ENCODE results near the gene SDF2.
"Not testable (repeated sequence)": the region's sequence is repeated elsewhere in the genome, so short reads cannot be mapped to it uniquely, and the experiment has no call there.

Gene SDF2

DNA sequence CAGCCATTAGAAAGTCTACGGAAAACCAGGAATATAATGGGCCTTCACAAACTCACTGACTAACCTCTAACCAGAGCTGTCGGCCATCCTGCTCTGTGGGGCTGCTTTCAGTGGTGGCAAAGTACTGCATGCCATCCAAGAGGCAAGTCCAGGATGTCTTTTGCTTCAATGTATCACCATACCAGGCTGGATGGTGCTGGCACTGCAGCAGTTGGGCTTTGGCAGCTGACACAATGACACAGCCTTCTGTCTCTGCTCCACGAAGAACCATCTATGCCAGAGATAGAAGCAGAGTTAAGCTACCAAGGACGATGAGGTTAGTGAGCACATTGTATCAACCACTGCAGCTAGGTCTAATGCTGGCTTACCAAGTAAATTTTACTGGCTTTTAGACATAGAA, 38.0 kb downstream of the SDF2 start:
- DNase-seq = no peak

DNA sequence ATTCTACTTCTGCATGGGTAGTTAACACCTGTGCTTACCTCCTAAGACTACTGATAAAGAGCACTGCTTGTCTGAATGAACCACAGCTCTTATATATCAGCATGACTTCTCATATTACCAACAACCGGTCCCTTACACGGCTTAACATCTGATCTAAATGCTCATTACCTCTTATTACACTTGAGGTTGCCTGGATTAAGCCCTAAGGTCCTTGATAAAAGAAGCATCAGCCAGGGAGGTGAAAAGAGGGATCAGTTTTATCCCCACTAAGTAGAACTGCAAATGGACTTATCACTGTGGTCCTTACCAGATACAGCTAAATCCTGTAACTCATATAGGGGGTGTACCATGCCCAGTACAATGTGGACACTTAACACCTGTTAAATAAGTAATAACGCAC, 39.5 kb downstream of the SDF2 start:
- DNase-seq = no peak

DNA sequence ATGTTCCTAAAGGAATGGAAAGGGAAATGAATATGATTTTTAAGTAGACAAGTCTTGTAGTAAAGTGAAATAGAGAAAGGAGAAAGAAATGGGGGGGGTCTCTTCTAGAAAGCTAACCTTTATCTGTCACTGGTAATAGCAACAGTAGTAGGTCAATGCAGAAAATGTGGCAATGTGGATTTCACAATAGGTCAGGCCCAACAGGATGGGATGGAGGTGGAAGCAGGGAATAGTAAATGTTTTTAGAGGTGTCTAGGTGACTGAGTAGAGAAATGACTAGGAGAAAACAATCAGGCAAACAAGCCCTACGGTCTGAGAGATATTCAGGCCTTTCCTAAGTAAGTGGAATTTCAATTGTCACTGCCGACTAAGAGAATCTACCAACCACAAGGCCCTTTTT, 41.7 kb downstream of the SDF2 start:
- DNase-seq = no peak

DNA sequence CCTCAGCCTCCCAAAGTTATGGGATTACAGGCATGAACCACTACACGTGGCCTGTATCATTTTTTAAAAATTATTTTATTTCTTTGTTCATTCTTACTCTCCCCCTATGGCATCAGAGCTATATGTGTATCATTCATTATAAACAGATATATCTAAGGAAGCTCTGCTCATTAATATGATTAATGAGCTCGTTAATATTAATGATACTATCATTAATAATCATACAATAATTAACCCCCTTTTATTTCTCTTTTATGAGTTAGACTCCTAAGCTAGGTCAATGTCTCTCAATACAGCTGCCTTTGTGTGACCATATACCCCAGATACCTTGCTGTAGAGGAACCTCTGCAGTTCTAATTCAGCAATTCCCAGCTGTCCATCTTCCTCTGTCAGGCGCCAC, 43.2 kb downstream of the SDF2 start:
- DNase-seq = no peak

DNA sequence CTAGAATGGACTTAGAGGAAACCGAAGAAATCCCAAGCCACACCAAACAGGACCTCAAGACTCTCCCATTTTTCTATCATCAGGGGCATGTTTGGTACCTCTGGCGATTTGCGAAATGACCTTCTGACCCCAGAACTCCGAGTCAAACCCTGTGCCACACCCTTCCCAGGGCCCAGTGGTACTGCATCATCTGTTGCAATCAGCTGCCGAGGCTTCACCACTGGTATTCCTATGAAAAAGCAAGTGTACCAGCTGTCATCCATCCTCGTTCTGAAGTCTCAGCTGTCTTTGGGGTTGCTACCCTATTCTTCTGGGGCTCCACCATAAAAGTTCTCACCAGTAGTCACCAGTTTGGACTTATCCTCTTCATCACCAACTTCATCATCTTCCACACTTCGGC, 45.4 kb downstream of the SDF2 start:
- DNase-seq = no peak

DNA sequence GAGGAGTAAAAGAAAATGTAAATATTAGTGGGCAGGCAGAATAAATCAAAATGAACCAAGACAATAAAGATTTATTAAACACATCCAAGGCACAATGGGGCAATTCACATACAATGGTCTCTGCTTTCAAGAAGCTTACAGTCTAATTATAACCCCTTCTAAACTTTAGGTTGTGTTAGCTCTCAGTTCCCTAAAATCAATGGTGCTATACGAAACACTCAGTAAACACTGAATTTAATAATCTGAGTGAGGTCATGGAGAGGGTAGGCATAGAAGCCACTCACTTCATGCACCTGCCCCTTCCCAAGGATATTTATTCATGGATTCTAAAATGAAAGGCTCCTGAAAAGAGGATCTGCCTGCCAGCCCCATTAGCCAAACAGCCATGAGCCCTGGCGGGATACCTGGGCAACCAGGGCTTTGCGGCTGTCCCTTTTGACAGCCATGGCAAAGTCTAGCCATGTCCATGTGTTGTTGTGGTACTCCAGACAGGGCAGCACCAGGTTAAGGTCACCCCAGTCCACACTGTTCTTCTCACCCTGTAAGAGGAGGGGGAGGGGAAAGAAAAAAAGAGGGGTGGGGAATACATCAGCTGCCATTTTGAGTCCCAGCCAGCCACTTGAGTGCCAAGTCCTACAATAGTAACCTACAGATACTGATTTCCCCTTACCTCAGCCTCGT, 46.3 kb downstream of the SDF2 start:
- no peak for DNase-seq

DNA sequence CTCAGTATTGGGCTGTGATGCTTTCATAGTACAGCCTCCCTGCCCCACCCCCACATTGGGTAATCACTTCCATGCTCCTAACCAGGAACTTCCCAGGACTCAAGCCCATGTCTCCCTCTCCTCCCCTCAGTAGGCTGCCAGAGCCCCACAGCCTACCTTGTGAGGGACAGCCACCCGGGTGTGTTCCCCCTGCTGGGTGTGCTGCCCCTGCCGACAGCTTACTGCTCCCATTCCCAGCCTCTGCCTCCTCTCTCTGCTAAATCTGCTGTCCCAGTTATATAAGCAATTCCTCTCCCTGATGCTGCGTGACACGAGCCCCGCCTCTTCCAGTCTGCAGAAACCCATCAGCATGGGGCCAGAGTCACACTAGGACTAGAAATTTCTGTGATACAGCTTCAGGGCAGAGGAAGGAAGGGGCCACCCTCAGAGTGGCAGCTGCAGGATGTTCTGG, 47.8 kb downstream of the SDF2 start, which contains the start of gene RSKR:
RSKR (minus strand) TSS at position 255 of the 451 bp plus-strand sequence; CDS start at position 231, 24 bp downstream.
- no peak for DNase-seq

DNA sequence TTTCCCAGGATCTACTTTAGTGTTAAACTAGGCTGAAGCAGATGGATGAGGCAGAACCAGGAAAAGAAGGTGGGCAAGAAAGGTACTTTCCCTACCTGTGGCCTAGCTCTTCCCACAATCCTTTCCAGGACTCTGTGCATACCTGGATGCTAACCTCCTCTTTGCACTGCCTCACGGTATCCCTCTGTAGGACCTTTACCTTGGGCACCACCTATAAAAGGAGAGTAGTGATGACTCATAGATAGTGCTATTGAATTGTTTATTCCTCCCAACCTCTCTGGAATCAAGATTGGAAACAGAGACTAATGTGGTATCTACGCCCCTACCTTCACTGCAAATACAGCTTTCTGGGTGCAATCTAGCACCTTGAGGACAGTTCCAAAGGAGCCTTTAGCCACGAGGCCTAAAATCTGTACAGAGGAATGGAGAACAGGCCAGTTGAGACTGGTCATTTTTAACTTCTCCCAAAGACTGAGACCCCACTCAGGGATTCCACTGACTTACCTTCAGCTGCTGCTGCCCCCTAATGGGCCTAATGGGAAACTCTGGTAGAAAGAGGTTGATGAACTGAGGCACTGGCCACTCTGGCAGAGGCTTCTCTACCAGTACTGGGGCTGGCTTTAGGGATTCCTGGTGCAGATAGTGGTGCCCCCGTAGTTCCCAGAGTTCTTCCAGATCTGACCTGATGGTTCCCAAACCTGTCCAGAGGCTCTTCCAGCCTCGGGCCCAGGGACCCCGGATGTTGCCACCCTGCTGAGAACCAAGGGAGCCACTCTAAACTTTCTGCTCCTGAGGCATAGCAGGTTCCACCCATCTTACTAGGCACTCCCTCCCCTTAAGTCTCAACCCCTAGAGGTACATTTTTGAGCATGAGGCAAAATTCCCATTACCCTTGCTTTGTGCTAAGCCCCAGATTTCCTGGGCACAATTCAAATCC, 48.5 kb downstream of the SDF2 start:
- DNase-seq = peak; percentile 26

DNA sequence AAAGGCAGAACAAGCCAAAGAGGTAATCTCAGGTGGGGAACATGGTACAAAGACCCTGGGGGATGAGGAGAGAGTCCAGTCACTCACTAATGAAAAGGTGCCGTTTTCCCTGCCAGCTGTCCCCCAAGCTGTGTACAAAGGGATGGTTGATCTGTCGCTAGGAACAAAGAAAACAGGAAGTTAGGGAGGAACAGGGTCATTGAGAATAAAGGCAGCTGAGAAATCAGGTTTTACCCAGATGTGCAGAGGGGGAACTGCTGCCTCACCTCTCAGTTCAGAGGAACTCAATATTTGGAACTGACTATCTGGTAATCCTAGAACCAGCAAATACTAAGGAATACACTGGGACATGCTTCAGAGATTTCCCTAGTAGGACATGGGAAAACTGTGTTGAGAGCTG, 49.2 kb downstream of the SDF2 start:
- DNase-seq = no peak

DNA sequence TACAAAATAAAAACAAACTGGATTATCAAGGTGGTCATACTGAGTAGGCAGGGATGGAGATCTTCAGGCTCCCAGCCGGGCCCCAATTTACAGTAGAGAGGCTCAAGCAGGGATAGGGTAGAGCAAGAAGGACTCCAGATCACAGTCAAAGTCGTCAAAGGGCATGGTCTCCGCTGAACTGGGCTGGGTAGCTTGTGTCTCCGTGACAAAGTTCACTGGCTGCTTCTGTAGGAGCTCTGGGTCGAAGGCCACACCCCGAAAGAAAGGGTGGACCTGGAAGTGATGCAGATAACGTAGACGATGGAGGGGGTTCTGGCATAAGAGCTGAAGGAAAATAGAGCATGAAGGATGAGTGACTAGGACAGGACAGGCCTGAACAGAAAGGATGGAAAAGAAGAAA, 51.3 kb downstream of the SDF2 start:
- DNase-seq = no peak

DNA sequence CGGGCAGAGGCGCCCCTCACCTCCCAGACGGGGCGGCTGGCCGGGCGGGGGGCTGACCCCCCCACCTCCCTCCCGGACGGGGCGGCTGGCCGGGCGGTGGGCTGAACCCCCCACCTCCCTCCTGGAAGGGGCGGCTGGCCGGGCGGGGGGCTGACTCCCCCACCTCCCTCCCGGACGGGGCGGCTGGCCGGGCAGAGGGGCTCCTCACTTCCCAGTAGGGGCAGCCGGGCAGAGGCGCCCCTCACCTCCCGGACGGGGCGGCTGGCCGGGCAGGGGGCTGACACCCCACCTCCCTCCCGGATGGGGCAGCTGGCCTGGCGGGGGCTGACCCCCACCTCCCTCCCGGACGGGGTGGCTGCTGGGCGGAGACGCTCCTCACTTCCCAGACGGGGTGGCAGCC, 57.7 kb downstream of the SDF2 start:
- not testable (repeated sequence) for DNase-seq

DNA sequence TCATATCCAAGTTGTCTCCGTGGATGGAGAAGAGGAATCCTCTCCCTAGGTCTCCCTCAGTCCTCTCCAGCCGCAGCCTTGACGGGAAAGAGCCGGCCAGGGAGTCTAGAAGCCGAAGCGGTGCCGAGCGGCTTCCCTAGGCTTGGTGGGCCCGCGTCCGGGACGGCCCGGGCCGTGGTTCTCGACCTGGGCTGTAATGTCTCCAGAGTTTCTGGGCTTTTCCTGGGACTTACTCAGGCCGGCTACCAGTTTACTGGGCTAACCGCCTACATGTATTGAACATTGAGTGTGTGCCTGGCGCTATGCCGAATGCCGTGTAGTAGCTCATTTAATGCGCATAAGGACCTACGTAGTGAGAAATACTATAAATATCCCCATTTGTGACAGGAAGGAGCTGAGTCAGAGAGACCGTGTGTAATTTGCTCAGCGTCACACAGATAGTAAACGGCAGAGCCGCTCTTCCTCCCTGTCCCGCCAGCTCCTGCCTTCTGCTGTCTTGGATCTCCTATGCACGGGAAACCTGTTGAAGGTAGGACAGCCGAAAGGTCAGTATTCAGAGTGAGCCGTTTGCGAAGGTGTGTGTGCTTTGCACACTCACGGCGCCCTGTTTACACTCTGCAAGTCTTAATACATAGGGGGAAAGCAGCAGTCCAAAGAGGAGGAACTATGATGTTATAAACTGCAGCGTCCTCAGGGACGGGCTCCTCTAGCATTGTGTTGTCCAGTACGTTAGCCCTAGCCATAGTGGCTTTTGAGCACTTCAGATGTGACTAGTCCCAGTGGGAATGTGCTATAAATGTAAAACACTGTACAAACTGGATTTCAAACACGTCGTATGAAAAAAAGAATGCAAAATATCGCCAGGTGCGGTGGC, 62.2 kb downstream of the SDF2 start:
- peak; percentile 86 for DNase-seq

DNA sequence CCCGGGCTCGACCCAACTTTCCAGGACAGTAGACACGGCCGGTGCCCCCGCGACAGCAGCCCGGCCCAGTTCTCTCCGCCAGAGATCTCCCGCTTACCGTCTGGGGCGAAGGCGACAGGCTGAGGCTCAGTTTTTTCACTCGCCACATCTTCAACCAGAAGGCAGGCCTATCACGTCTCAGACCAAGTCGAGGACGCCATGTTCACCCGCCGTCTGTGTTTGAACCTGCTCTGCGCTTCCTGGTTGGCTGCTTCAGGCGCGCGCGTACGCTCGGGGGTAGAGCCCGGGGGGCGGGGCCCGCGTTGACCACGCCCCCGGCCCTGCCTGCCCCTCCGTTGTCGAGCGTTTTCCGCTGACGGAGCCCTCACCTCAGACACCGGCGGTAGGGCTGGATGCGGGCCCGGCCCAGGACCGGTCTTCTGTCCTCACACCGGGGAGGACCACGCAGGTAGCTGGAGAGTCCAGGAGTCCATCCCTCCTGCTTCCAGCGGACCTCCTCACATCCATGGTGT, 62.9 kb downstream of the SDF2 start, which contains the start of gene SPAG5:
SPAG5 (minus strand) TSS at position 227 of the 512 bp plus-strand sequence; CDS start at position 148, 79 bp downstream.
- peak; percentile 89 for DNase-seq

DNA sequence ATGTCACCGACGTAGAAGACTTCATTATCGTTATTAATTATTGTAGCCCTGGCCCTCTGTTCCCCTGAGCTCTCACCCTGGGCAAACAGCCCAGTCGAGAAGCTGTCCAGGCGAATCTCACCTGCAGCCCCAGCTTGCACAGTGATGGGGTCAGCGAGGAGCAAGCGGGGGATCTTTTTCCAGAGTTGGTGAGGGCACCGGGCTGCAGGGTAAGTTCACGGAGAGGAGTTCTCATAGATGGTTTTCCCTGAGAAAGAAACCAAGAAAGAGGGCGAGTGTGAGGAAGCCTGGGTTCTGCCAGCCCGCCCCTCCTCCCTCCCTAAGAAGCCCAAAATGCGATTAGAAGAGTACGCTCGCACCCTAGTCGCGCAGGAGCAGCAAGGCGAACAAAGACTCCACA, 63.3 kb downstream of the SDF2 start:
- DNase-seq = peak; percentile 3
